Panc1 (cell line): ENCODE measurements around the gene EXD3. TPM values are rescaled to one million over a fixed set of nuclear protein-coding genes. Genes with fewer than 3 reads are reported as not detected.
"Not testable (repeated sequence)": the region's sequence is repeated elsewhere in the genome, so short reads cannot be mapped to it uniquely, and the experiment has no call there.

ENCODE experiments used
- ATAC-seq: fragments of 200-7000 bp; cut with Tn5 transposase; 2 replicates; pipeline ENCODE4 v1.9.1; 2020; ENCODE audit warnings: mild to moderate bottlenecking, moderate library complexity
- BruUV-seq: library from RNA; stranded (reverse); fragments of 400-500 nt; replicated peaks from 2 replicates; lab custom pipeline; 2021; lab: Mats Ljungman, UMichigan
- CTCF ChIA-PET: fragments of 300-600 bp; sonication (Branson Sonifier 250); formaldehyde crosslinking; loops from one replicate; lab custom pipeline; 2022; ENCODE audit warnings: antibody characterized with exemption; lab: Charles Lee
- POLR2A ChIA-PET: fragments of 300-600 bp; sonication (Branson Sonifier 250); formaldehyde crosslinking; loops from one replicate; lab custom pipeline; 2022; ENCODE audit warnings: antibody characterized with exemption; lab: Charles Lee
- DNase-seq: peaks from one replicate; pipeline ENCODE4 v3.0.0-alpha.2; 2010; ENCODE audit warnings: low read depth, low spot score
- H3K27ac ChIP-seq: 2 replicates; pipeline ENCODE4 v1.5.1; 2011; ENCODE audit warnings: mild to moderate bottlenecking, low read length, inconsistent platforms
- H3K27me3 ChIP-seq: fragments of 200-500 bp; sonication (Bioruptor generic); 2 replicates; pipeline ENCODE4 v1.6.0; 2014; ENCODE audit warnings: low read length, inconsistent platforms; ENCODE audit not compliant: control insufficient read depth, insufficient read depth
- H3K36me3 ChIP-seq: fragments of 200-500 bp; sonication (Bioruptor generic); 2 replicates; pipeline ENCODE4 v1.5.1; 2014; ENCODE audit warnings: inconsistent platforms, mild to moderate bottlenecking, low read length, moderate library complexity; ENCODE audit not compliant: control insufficient read depth, insufficient read depth
- H3K4me1 ChIP-seq: 2 replicates; pipeline ENCODE4 v1.5.1; 2011; ENCODE audit warnings: inconsistent platforms, mild to moderate bottlenecking, low read length, moderate library complexity; ENCODE audit not compliant: control insufficient read depth, insufficient read depth
- H3K4me3 ChIP-seq, 2 experiments: 2 replicates each; pipeline ENCODE4 v1.5.1; 2011 to 2012; ENCODE audit warnings: low read depth in 2 of 2, low read length in 2 of 2, mild to moderate bottlenecking in 2 of 2, inconsistent platforms in 1 of 2, moderate library complexity in 1 of 2
- H3K9me3 ChIP-seq: fragments of 200-500 bp; sonication (Bioruptor generic); 2 replicates; pipeline ENCODE4 v1.5.1; 2014; ENCODE audit warnings: low read depth, mild to moderate bottlenecking, inconsistent platforms, low read length, moderate library complexity; ENCODE audit not compliant: control insufficient read depth, insufficient read depth
- POLR2AphosphoS5 ChIP-seq: IDR thresholded peaks from 2 replicates; pipeline ENCODE4 v1.6.1; 2012; ENCODE audit warnings: mild to moderate bottlenecking, low read depth, low read length, moderate library complexity
- SIN3A ChIP-seq: IDR thresholded peaks from 2 replicates; pipeline ENCODE4 v1.6.1; 2012; ENCODE audit warnings: low read depth, mild to moderate bottlenecking, low read length, moderate library complexity, borderline replicate concordance; ENCODE audit not compliant: insufficient read depth
- TCF7L2 ChIP-seq: IDR thresholded peaks from 2 replicates; pipeline ENCODE4 v1.6.1; 2011; ENCODE audit warnings: mild to moderate bottlenecking, low read depth, low read length, inconsistent platforms
- in situ Hi-C: cut with HindIII; loops from 2 replicates; pipeline ENCODE4 v1.10.0; 2016; ENCODE audit warnings: low sequenced_read_pairs, low pct_unique_long_range_greater_than_20kb
- intact Hi-C: fragments of 100-400 bp; cut with micrococcal nuclease; formaldehyde crosslinking; loops from one replicate; pipeline ENCODE4 v1.10.0; 2022; ENCODE audit not compliant: unreplicated experiment
- total RNA-seq: library from RNA; stranded (reverse); gene quantifications from one replicate; pipeline ENCODE4 v1.2.1, GENCODE V29; 2021; ENCODE audit not compliant: unreplicated experiment
- TF ChIP-seq, protein P1 (sequence below), 2 experiments: IDR thresholded peaks; 2 replicates each; pipeline ENCODE4 v1.6.1; 2011 to 2012; ENCODE audit warnings: low read depth in 2 of 2, control low read depth in 1 of 2, low read length in 1 of 2, mild to moderate bottlenecking in 1 of 2, moderate library complexity in 1 of 2; ENCODE audit not compliant: insufficient read depth in 1 of 2
- TF ChIP-seq, protein P2 (sequence below): fragments of 450-650 bp; IDR thresholded peaks from 2 replicates; pipeline ENCODE4 v1.5.1; 2017; ENCODE audit warnings: mild to moderate bottlenecking

Gene EXD3
- total RNA-seq, 1 experiment from 2014 or later: 9.2 TPM

DNA sequence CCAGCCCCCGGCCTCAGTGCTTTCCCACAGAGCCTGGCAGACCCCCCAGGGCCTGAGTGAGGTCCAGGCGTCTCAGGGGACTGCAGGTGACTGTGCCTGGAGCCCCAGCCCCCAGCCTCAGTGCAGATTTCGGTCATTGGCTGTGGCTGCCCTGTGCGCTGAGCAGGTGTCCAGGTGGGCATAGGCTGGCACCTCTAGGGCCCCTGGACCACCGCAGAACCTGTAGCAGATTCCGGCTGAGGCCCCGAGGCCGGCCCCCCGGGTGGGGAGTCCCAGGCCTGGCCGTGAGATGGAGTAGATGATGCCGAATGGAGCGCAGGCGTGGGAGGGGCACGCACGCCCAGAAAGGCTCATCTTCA, 12.1 kb downstream of the EXD3 start:
- no peak overlapping the region for H3K4me3 ChIP-seq
- CTCF ChIA-PET: no interaction called here

DNA sequence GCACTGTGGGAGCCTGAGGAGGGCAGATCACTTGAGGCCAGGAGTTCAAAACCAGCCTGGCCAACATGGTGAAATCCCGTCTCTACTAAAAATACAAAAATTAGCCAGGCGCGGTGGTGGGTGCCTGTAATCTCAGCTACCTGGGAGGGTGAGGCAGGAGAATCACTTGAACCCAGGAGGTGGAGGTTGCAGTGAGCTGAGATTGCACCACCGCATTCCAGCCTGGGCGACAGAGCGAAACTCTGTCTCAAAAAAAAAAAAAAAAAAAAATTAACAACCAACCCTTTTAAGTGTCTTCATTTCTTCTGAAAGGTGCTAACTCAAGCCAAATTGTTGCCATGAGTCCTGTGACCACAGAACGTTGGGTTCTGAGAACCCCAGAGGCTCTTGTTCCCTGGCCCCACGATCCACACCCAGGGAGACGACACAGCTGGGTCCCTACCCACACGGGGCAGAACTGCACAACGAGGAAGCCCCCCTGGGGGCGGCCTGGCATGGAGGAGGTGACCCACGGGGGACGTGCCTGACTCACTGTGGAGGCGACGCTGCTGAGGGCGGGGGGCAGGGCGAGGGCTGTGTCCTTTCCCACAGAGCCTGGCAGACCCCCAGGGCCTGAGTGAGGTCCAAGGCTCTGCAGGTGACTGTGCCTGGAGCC, 12.6 kb downstream of the EXD3 start:
- H3K4me1 ChIP-seq: peaks cover 41% of the 10 kb centered on the region
- POLR2A ChIA-PET, DNase-seq, in situ Hi-C loops, H3K9me3 ChIP-seq, CTCF ChIA-PET, BruUV-seq, H3K27me3 ChIP-seq, intact Hi-C loops, ATAC-seq, H3K36me3 ChIP-seq, H3K4me3 ChIP-seq: not testable (repeated sequence)
- H3K27ac ChIP-seq: peak overlapping the region; percentile 77

More for the DNA sequence above, 12.1 kb downstream of the EXD3 start:
- ATAC-seq (no peak), DNase-seq (no peak)
- Histone ChIP-seq H3K4me1 (peaks cover 46% of the 10 kb centered on the region), H3K27ac (peak overlapping the region; percentile 77), H3K27me3 (no peaks in the 10 kb centered on the region), H3K9me3 (no peaks in the 10 kb centered on the region), H3K36me3 (no peaks in the 10 kb centered on the region)
- POLR2A ChIA-PET: no interaction called here
- intact Hi-C loops (no loop called here), in situ Hi-C loops (no loop called here)
- TF ChIP-seq, protein P1, sequence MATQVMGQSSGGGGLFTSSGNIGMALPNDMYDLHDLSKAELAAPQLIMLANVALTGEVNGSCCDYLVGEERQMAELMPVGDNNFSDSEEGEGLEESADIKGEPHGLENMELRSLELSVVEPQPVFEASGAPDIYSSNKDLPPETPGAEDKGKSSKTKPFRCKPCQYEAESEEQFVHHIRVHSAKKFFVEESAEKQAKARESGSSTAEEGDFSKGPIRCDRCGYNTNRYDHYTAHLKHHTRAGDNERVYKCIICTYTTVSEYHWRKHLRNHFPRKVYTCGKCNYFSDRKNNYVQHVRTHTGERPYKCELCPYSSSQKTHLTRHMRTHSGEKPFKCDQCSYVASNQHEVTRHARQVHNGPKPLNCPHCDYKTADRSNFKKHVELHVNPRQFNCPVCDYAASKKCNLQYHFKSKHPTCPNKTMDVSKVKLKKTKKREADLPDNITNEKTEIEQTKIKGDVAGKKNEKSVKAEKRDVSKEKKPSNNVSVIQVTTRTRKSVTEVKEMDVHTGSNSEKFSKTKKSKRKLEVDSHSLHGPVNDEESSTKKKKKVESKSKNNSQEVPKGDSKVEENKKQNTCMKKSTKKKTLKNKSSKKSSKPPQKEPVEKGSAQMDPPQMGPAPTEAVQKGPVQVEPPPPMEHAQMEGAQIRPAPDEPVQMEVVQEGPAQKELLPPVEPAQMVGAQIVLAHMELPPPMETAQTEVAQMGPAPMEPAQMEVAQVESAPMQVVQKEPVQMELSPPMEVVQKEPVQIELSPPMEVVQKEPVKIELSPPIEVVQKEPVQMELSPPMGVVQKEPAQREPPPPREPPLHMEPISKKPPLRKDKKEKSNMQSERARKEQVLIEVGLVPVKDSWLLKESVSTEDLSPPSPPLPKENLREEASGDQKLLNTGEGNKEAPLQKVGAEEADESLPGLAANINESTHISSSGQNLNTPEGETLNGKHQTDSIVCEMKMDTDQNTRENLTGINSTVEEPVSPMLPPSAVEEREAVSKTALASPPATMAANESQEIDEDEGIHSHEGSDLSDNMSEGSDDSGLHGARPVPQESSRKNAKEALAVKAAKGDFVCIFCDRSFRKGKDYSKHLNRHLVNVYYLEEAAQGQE (IDR thresholded peaks at IDR 0.05; ENCODE audit: insufficient read depth in 1 of 2, low read depth in 2 of 2, low read length in 1 of 2): no peak
- TF ChIP-seq, protein P2, sequence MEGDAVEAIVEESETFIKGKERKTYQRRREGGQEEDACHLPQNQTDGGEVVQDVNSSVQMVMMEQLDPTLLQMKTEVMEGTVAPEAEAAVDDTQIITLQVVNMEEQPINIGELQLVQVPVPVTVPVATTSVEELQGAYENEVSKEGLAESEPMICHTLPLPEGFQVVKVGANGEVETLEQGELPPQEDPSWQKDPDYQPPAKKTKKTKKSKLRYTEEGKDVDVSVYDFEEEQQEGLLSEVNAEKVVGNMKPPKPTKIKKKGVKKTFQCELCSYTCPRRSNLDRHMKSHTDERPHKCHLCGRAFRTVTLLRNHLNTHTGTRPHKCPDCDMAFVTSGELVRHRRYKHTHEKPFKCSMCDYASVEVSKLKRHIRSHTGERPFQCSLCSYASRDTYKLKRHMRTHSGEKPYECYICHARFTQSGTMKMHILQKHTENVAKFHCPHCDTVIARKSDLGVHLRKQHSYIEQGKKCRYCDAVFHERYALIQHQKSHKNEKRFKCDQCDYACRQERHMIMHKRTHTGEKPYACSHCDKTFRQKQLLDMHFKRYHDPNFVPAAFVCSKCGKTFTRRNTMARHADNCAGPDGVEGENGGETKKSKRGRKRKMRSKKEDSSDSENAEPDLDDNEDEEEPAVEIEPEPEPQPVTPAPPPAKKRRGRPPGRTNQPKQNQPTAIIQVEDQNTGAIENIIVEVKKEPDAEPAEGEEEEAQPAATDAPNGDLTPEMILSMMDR: no peak
- TF ChIP-seq TCF7L2: no peak
- no peak for TF ChIP-seq SIN3A
- TF ChIP-seq POLR2AphosphoS5: no peak
- BruUV-seq: no TSS peak

DNA sequence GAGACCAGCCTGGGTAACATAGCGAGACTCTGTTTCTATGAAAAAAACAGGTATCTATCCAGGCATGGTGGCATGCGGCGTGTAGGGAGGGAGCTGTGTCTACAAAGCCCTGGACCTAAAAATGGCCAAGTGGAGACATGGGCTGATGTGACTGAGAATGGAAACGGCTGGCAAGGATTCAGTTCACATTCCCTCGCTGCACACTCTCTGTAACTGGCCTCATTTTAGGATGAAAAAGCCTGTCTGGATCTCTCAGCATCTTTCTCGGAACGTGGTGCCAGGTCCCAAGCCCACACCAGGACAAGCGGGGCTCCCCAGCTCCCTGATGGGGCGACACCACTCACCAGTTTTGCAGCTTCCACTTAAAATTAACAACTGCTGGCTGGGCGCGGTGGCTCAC, 13.4 kb downstream of the EXD3 start:
- intact Hi-C loops: no loop called here
- DNase-seq: no peak
- no peaks in the 10 kb centered on the region for H3K27me3 ChIP-seq
- no TSS peak for BruUV-seq
- in situ Hi-C loops: no loop called here
- ChIA-PET CTCF (no interaction called here), POLR2A (no interaction called here)
- H3K4me3 ChIP-seq: no peak overlapping the region
- TF ChIP-seq TCF7L2 (no peak), POLR2AphosphoS5 (no peak), SIN3A (no peak)
- TF ChIP-seq, protein P2: no peak
- TF ChIP-seq, protein P1 (IDR thresholded peaks at IDR 0.05; ENCODE audit: insufficient read depth in 1 of 2, low read depth in 2 of 2, low read length in 1 of 2): no peak
- no peaks in the 10 kb centered on the region for H3K36me3 ChIP-seq
- ATAC-seq: no peak
- no peaks in the 10 kb centered on the region for H3K9me3 ChIP-seq
- H3K4me1 ChIP-seq: peaks cover 40% of the 10 kb centered on the region
- peak overlapping the region; percentile 40 for H3K27ac ChIP-seq
